Motor neuron (in vitro differentiated cells): Measurements from ENCODE around the gene GAREM1. TPM values are rescaled to one million over a fixed set of nuclear protein-coding genes. Genes with fewer than 3 reads are reported as not detected.
"Not testable (repeated sequence)": the region's sequence is repeated elsewhere in the genome, so short reads cannot be mapped to it uniquely, and the experiment has no call there.

Experiments
- ATAC-seq, 8 experiments: fragments of 200-7000 bp; cut with Tn5 transposase; replicated peaks in 6 of 8; 2 replicates each; pipeline ENCODE4 v1.8.0; 2021; ENCODE audit warnings: mild to moderate bottlenecking in 8 of 8, moderate library complexity in 8 of 8
- H3K27ac ChIP-seq, 2 donors: fragments of 250-450 bp; sonication (Bioruptor Pico); 2 replicates each; pipeline ENCODE4 v1.9.0; 2021; ENCODE audit warnings: antibody characterized with exemption in 2 of 2, mild to moderate bottlenecking in 2 of 2, moderate library complexity in 1 of 2
- H3K4me1 ChIP-seq, 2 donors: fragments of 250-450 bp; sonication (Bioruptor Pico); replicated peaks in 1 of 2; 2 replicates each; pipeline ENCODE4 v1.6.1; 2021; ENCODE audit warnings: antibody characterized with exemption in 2 of 2, mild to moderate bottlenecking in 2 of 2, moderate library complexity in 1 of 2
- H3K4me3 ChIP-seq, 5 donors: fragments of 250-450 bp; sonication (Bioruptor Pico); 2 replicates each; pipeline ENCODE4 v1.9.0; 2021; ENCODE audit warnings: antibody characterized with exemption in 5 of 5, mild to moderate bottlenecking in 5 of 5, moderate library complexity in 4 of 5
- WGBS, 10 experiments: fragments of 450-650 bp; shearing (Covaris generic); methylation state at CpG; one replicate each; pipeline ENCODE4 v1.0.0; 2022; 5-methylcytosine and 5-hydroxymethylcytosine counted together
- in situ Hi-C, 9 experiments: fragments of 400-800 bp; cut with MboI; loops; one replicate each; pipeline ENCODE4 v1.15.0; 2021; ENCODE audit warnings: low sequenced_read_pairs in 9 of 9, low pct_unique_long_range_greater_than_20kb in 2 of 9; ENCODE audit not compliant: unreplicated experiment in 9 of 9
- total RNA-seq, 8 experiments: library from RNA; unstranded; fragments of 300-600 nt; gene quantifications; 2 replicates each; pipeline versions ENCODE4 v1.2.3 to v1.2.4, GENCODE V29; 2022

GAREM1 gene
- total RNA-seq, 8 experiments from 2014 or later: 1.3 to 17.7 (median 3.6) TPM

- WGBS, 10 experiments: 29 to 100% (median 96%) methylated on average over 1 to 3 of the region's 3 CpGs; no CpG with 5 or more reads in 3 of the 10 experiments
- H3K4me1 ChIP-seq: no peaks in the 10 kb centered on the region
- no peak for ATAC-seq
- in situ Hi-C loops: loop anchor here in 1 of 9 experiments (25.0 kb wide), 1 partner anchor 89 kb away; no protein-coding TSS in a partner anchor
- no peak overlapping the region for H3K27ac ChIP-seq
- no peak overlapping the region for H3K4me3 ChIP-seq
Measured at GRCh38 chr18:32251466-32251865, 219.2 kb downstream of the GAREM1 start.

GRCh38 chr18:32249147-32249929, 221.3 kb downstream of the GAREM1 start:
- H3K27ac ChIP-seq: no peak overlapping the region
- no peak overlapping the region for H3K4me3 ChIP-seq
- WGBS, 10 experiments: 24 to 89% (median 73%) methylated on average over 3 to 8 of the region's 8 CpGs
- H3K4me1 ChIP-seq: no peaks in the 10 kb centered on the region
- in situ Hi-C loops: no loop called here
- peak in 3 of 8 experiments; percentile 45 to 58 (median 57) for ATAC-seq

- ATAC-seq: no peak
- WGBS, 10 experiments: 0 to 87% (median 72%) methylated on average over 2 to 5 of the region's 5 CpGs; no CpG with 5 or more reads in 1 of the 10 experiments
- no peaks in the 10 kb centered on the region for H3K4me1 ChIP-seq
- in situ Hi-C loops: no loop called here
- no peak overlapping the region for H3K4me3 ChIP-seq
- no peak overlapping the region for H3K27ac ChIP-seq
Measured at GRCh38 chr18:32244881-32245280, 225.8 kb downstream of the GAREM1 start.

GRCh38 chr18:32243358-32243757, 227.3 kb downstream of the GAREM1 start:
- no peak for ATAC-seq
- H3K4me3 ChIP-seq: no peak overlapping the region
- in situ Hi-C loops: no loop called here

GRCh38 chr18:32242395-32242794, 228.3 kb downstream of the GAREM1 start:
- ATAC-seq: no peak
- in situ Hi-C loops: no loop called here
- Histone ChIP-seq H3K27ac (no peak overlapping the region), H3K4me1 (no peaks in the 10 kb centered on the region), H3K4me3 (no peak overlapping the region)
- WGBS, 10 experiments: 45 to 100% (median 87%) methylated on average over 1 to 2 of the region's 2 CpGs; no CpG with 5 or more reads in 3 of the 10 experiments

More at GRCh38 chr18:32243358-32243757, 227.3 kb downstream of the GAREM1 start:
- Histone ChIP-seq H3K27ac (no peak overlapping the region), H3K4me1 (no peaks in the 10 kb centered on the region)
- 39 to 100% (median 93%) methylated on average over 1 to 5 of the region's 6 CpGs; no CpG with 5 or more reads in 3 of the 10 experiments for WGBS, 10 experiments

GRCh38 chr18:32238635-32239268, 231.9 kb downstream of the GAREM1 start:
- Histone ChIP-seq H3K27ac (no peak overlapping the region), H3K4me3 (no peak overlapping the region), H3K4me1 (no peaks in the 10 kb centered on the region)
- 17 to 100% (median 80%) methylated on average over 1 to 4 of the region's 5 CpGs; no CpG with 5 or more reads in 2 of the 10 experiments for WGBS, 10 experiments
- no peak for ATAC-seq
- in situ Hi-C loops: no loop called here

- ATAC-seq: no peak
Measured at GRCh38 chr18:32237049-32237448, 233.6 kb downstream of the GAREM1 start.

GRCh38 chr18:32233348-32233747, 237.3 kb downstream of the GAREM1 start:
- H3K27ac ChIP-seq, ATAC-seq, H3K4me1 ChIP-seq, in situ Hi-C loops, H3K4me3 ChIP-seq: not testable (repeated sequence)
- WGBS, 10 experiments: 89 to 100% methylated on average over 2 to 3 of the region's 15 CpGs; no CpG with 5 or more reads in 8 of the 10 experiments

More at GRCh38 chr18:32237049-32237448, 233.6 kb downstream of the GAREM1 start:
- H3K4me3 ChIP-seq: no peak overlapping the region
- 0 to 83% (median 44%) methylated on average over 1 to 3 of the region's 3 CpGs; no CpG with 5 or more reads in 1 of the 10 experiments for WGBS, 10 experiments
- no peaks in the 10 kb centered on the region for H3K4me1 ChIP-seq
- in situ Hi-C loops: no loop called here
- no peak overlapping the region for H3K27ac ChIP-seq

GRCh38 chr18:32219431-32220018, 251.2 kb downstream of the GAREM1 start:
- in situ Hi-C loops: no loop called here
- Histone ChIP-seq H3K27ac (no peak overlapping the region), H3K4me1 (no peaks in the 10 kb centered on the region), H3K4me3 (no peak overlapping the region)
- ATAC-seq: peak in 2 of 8 experiments; percentile 31 to 65
- WGBS, 10 experiments: 19 to 100% (median 51%) methylated on average over 1 to 3 of the region's 3 CpGs

- Histone ChIP-seq H3K27ac (no peak overlapping the region), H3K4me3 (no peak overlapping the region), H3K4me1 (no peaks in the 10 kb centered on the region)
- 0 to 100% (median 86%) methylated on average over 1 to 2 of the region's 2 CpGs; no CpG with 5 or more reads in 1 of the 10 experiments for WGBS, 10 experiments
- in situ Hi-C loops: no loop called here
- ATAC-seq: no peak
Measured at GRCh38 chr18:32216390-32216789, 254.3 kb downstream of the GAREM1 start.

- 0 to 86% (median 59%) methylated on average over 1 to 2 of the region's 2 CpGs; no CpG with 5 or more reads in 4 of the 10 experiments for WGBS, 10 experiments
- H3K4me3 ChIP-seq: no peak overlapping the region
- in situ Hi-C loops: no loop called here
- ATAC-seq: no peak
- no peak overlapping the region for H3K27ac ChIP-seq
- H3K4me1 ChIP-seq: peaks cover 0 to under 1% of the 10 kb centered on the region in 2 donors
Measured at GRCh38 chr18:32213693-32214092, 257.0 kb downstream of the GAREM1 start.
